ENCODE measurements around the gene WBP1.

- TF ChIP-seq CTCF (IDR thresholded peaks at IDR 0.05) (no peak), POLR2A (IDR thresholded peaks at IDR 0.05) (no peak), POLR2AphosphoS5 (IDR thresholded peaks at IDR 0.05) (no peak), EP300 (IDR thresholded peaks at IDR 0.05) (no peak)
Measured at GRCh38 chr2:74429487-74430451, 28.5 kb upstream of the WBP1 start.
